Activated CD8-positive, alpha-beta memory T cell treated with anti-CD3 and anti-CD28 coated beads for 4 hours (primary cell): ENCODE measurements around the gene C1R.
A peak's percentile ranks its signal among the peaks of the same experiment; 100 is the strongest.

Experiments used
- DNase-seq, 2 donors: peaks; one replicate each; pipeline ENCODE4 v3.0.0-alpha.2; 2020; ENCODE audit warnings: low read depth in 2 of 2

The C1R gene

GRCh38 chr12:7092229-7092985 is at the start of gene C1R:
Gene C1R, minus strand, starts transcription at chr12:7092445. Its CDS starts 57 bp downstream, at chr12:7092388.
- peak; percentile 19 to 38 for DNase-seq

DNA sequence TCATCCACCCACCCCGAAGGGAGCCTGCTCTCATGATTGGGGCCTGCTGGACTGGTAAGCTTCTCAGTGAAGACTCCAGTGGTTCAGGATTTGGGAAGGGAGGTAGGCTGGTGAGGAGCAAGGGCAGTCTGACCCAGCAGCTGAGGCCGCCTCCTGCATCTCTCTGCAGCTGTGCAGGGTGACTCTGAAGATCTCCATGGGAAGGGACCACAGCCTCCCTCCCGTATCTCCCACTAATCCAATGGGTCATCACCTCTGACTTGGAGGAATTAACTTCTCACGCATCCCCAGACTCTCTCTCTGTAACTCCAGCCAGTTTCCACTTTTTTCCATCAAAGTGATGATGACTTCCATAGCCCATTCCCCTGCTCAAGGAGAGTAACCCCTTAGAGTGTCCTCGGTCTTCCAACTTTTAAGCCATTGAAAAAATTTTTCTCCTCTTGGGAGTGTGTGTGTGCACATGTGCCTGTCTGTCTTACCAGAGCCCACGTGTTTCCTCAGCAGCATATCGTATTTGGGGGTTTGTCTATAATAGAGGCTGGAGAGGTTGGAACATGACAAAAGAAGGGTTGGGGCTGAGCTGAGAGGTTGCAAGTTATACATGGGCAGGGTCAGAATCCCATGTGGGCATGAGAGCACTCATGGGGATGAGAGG is 49.2 kb upstream of the C1R start:
- DNase-seq: no peak

- DNase-seq: no peak
Measured at GRCh38 chr12:7139200-7139599, 47.0 kb upstream of the C1R start.

DNA sequence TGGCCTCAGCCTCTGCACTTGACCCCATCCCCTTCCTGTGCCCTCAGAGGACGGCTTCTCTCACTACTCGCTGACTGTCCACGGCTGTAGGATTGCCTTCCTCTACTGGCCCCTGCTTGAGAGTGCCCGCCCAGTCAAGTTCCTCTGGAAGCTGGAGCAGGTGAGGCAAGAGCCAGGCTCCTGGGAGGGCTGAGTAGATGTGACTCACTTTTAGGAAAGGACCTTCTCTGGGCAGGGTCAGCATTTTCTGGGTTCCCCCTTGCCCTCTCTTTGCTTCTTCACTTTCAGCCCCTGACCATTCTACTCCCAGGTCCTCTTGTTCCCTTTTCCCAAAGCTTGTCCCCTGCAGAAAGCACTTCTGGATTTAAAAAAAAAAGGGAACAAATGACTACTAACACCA is 45.7 kb upstream of the C1R start:
- DNase-seq: no peak

DNA sequence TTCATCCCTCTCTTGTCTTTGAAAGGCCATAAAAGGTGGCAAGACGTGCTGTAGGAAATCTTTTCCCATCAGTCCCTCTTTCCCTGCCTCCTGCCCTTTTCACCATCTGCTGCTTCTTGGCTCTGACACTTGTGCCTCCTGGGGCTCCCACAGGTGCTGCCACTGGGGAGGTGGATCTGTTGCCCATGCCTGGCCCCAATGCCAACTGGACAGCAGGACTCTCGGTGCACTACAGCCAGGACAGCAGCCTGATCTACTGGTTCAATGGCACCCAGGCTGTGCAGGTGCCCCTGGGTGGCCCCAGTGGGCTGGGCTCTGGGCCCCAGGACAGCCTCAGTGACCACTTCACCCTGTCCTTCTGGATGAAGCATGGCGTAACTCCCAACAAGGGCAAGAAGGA is 44.4 kb upstream of the C1R start:
- DNase-seq: no peak

DNA sequence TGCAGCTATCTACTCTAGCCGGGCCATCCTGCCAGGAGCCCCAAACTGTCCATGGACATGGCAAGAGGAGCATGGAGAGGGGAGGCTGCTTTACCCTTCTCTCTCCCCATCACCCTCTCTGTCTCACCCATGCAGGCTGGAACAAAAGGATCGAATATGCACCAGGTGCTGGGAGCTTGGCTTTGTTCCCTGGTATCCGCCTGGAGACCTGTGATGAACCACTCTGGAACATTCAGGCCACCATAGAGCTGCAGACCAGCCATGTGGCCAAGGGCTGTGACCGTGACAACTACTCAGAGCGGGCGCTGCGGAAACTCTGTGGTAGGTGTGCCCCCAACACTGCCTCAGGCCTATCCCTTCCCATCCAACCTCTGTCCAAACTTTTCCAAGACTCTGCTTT is 43.8 kb upstream of the C1R start:
- no peak for DNase-seq

- no peak for DNase-seq
Measured at GRCh38 chr12:7134396-7135166, 42.3 kb upstream of the C1R start.

GRCh38 chr12:7131502-7131866 is 39.2 kb upstream of the C1R start:
- no peak for DNase-seq

DNA sequence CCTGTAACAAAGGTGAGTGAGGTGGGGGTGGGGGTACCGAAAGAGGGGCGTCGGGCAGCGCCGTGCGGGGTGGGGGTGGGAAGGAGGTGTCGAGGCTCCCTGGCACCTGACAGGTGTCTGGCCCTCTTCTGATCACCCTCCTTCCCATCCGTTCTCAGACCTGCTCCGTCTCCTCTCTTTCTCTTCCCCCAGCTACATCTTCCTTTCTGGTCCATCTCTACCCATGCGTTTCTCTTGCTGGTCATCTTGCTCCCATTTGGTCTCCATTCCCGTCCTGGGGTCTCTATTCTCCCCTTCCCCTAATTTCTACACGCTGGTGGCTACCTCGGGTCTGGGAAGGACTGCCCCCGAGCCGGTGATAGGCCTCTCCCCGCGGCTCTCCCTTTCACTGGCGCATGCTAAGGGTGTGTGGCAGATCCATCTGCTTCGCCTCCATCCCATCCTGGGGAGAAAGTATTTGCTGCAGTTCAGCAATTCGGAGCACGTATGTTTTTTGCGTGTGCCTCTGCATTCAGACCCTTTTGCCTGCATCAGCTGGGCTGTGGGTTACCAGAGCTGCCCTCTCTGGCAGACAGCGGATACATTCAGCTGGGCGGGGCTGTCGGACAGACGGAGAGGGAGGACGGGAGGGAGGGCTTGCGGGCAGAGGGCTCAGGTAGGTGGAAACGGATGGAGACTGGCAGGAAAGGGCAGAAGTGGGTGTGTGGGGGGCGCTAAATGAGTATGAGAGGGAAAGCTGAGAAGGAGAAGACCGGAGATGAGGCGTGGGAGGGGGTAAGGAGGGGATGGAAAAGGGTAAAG is 38.7 kb upstream of the C1R start:
- peak in 1 of 2 donors; percentile 27 for DNase-seq

DNA sequence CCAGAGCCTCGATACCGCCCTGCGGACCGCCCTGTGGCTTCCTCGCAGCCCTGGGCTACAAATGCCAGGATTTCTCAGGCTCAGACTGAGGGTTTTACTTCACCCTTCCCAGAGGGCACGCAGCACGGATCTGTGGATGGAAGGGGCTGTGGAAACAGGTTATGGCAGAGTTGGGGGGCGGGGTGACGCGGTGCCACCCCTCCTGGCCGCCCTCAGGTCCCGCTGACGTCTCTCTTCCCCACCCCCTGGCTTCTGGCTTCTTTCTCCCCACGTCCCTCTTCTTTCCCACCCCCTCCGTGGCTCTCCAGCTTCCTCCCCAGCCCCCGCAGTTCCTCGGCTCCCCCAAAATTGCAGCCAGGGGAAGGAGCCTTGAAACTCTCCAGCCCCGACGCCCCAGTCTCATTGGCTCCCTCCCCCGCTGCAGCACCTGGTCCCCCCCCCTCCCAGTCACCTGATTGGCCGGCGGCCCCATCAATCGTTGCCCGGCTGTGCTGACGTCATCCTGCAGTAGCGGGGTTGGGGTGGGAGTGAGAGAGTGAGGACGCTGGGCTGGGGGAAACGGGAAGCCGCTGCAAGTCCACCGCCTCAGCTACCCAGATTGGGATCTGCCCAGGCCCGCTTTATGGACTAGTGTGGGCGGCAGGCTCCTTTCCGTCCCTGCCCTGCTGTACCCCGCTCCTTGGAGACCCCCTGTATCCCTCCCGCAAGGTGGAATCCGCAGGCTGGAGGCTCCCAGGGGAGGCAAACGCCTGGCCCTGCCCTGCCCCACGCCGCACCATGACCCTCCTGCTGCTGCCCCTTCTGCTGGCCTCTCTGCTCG is 37.8 kb upstream of the C1R start, which contains the start of gene CLSTN3:
Gene CLSTN3 (plus strand): TSS at position 500 of the 820 bp plus-strand sequence. CDS start 278 bp downstream, at position 778.
- peak; percentile 72 to 77 for DNase-seq

GRCh38 chr12:7129287-7129871 is 37.1 kb upstream of the C1R start:
- DNase-seq: no peak

DNA sequence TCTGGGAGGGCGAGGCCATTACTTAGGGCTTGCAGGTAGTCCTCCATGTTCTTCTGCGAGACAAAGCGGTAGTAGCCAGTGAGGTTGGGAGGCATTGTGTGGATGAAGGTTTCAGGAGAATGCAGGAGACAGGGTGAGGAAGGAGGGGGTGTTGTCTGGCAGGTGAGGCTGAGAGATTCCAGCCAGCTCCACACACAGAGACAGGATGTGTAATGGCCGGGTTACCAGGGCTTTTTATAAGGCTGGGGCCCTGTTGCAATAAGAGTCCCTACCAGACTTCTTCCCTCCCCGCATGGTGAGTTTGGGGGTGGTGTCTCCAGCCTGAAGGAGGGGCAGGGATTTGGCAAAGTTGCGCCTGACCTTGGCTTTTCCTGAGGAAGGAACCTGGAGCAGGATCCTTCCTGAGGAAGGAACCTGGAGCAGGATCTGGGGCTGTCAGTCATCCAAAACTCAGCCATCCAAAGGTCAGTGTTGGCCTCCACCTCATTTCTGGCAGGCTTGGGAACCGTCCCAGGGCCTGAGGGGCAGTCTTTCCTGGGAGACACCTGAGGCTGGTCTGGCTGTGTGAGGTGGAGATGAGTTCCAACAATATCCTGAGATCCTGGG is 36.5 kb upstream of the C1R start, which contains the start of gene RBP5:
Gene RBP5 (minus strand): TSS at position 209 of the 606 bp plus-strand sequence. CDS start 114 bp downstream, at position 95.
- no peak for DNase-seq

- DNase-seq: no peak
Measured at GRCh38 chr12:7127916-7128626, 35.8 kb upstream of the C1R start.

DNA sequence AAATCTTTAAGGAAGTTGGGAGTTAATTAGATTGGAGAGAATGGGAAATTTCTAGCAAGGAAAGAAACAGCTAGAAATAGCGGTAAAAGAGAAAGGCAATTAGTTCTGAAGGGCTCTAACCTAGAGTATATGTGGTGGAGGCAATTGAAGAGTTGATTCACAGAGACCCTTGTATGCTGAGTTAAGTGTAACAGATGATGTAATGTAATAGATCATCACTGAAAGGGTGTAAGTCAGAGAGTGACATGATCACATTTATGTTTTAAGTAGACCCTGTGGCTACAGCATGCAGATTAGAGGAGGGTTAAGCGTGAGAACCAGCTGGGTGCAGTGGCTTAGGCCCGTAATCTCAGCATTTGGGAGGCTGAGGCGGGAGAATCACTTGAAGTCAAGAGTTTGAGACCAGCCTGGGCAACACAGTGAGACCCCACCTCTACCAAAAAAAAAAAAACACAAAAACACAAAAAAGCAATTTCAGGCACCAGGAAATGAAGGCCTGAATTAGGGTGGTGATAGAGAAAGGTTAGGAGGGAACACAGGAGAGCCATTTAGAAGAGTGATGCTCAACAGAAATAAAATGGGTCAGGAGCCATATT is 33.5 kb upstream of the C1R start:
- no peak for DNase-seq

GRCh38 chr12:7123806-7124522 is 31.7 kb upstream of the C1R start:
- no peak for DNase-seq

DNA sequence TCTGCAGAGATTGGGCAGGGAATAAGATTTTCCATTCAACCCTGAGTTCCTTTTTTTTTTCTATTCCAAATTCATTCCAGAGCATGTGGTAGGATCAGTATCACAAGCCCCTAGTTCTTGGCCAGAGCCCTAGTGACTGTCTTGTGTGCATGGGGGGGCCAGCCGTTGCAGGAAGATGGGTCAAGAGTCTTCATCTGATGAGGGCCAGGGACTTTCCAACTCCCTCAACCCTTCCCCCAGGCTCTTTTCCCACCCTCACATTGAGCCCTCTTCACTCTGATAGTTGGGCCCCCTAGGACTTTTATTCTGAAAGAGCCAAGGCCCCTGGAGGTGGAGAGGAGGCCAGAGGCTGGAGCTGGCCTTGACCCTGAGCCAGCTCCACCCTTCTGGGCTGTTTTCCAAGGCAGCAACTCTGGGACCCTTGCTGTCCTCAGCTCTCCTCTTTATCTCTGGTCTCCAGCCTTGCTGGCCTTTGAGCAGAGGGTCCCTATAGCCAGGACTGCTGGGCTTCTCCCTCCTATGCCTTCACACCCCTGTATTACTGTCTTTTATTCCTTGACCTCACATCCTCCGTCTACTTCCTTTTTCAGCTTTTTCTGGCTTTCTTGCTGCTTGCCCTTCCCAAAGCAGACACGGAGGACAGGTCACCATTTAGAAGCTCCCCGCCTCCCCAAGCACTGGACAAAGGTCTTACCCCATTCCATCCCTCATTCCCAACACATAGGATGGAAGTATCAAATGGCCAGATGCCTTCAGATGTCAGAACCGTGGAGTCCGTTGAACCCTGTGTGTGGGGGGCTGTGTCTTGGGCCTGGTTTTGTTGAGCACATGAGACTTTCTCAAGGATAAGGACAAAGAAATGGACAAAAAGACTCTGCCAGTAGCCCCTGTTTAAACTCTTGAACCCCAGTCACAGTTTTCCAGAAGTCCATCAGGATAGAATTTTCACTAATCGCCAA is 30.8 kb upstream of the C1R start:
- no peak for DNase-seq

GRCh38 chr12:7121324-7121723 is 29.1 kb upstream of the C1R start:
- no peak for DNase-seq
